Measurements from ENCODE around the gene SECISBP2L.
"Not testable (repeated sequence)": the region's sequence is repeated elsewhere in the genome, so short reads cannot be mapped to it uniquely, and the experiment has no call there.

SECISBP2L gene

GRCh38 chr15:48972750-48973503 lies 73.3 kb downstream of the SECISBP2L start:
- no peak for TF ChIP-seq FOXP2 (optimal IDR thresholded peaks at IDR 0.05; ENCODE audit: control extremely low read depth, extremely low read length, insufficient read depth)
- TF ChIP-seq EZH2 (IDR thresholded peaks at IDR 0.05): no peak
- TF ChIP-seq POLR2AphosphoS5 (IDR thresholded peaks at IDR 0.05; ENCODE audit: borderline replicate concordance, low read depth, low read length): no peak
- Histone ChIP-seq H3K9ac (ENCODE audit: insufficient read length) (no peak overlapping the region), H3K27ac (no peak overlapping the region), H3K9me3 (ENCODE audit: low read depth, low read length) (no peaks in the 10 kb centered on the region), H3K4me3 (no peak overlapping the region), H3K36me3 (ENCODE audit: insufficient read depth, low read length) (no peaks in the 10 kb centered on the region)
- DNase-seq (ENCODE audit: low read depth, low spot score): no peak

GRCh38 chr15:48970926-48971325 lies 75.3 kb downstream of the SECISBP2L start:
- not testable (repeated sequence) for H3K9me3 ChIP-seq (ENCODE audit: low read depth, low read length); H3K36me3 ChIP-seq (ENCODE audit: insufficient read depth, low read length); H3K4me3 ChIP-seq; H3K27ac ChIP-seq; H3K9ac ChIP-seq (ENCODE audit: insufficient read length); DNase-seq (ENCODE audit: low read depth, low spot score)

DNA sequence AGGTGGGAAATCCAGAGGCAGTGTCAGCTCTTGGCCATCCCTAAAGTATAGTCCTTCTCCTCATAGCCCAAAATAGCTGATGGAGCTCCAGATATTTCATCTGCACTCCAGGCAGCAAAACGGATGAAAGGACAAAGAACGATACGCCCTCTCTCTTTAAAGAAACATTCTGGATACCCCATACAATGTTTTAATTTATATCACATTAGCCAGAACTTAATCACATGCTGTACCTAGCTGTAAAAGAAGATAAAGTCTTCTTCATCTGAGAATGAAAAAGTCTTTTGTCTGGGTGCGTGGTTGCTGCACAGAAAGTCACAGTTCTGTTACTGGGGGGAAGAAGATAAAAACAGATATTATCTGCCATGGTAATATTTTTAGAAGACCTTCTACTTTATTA lies 78.2 kb downstream of the SECISBP2L start:
- no peak for DNase-seq (ENCODE audit: low read depth, low spot score)
- no peak overlapping the region for H3K4me3 ChIP-seq
- no peaks in the 10 kb centered on the region for H3K9me3 ChIP-seq (ENCODE audit: low read depth, low read length)
- H3K27ac ChIP-seq: no peak overlapping the region
- no peak overlapping the region for H3K9ac ChIP-seq (ENCODE audit: insufficient read length)
- no peaks in the 10 kb centered on the region for H3K36me3 ChIP-seq (ENCODE audit: insufficient read depth, low read length)
- no peak for TF ChIP-seq EZH2 (IDR thresholded peaks at IDR 0.05)

- no peak overlapping the region for H3K9ac ChIP-seq (ENCODE audit: insufficient read length)
These were observed 78.9 kb downstream of the SECISBP2L start for GRCh38 chr15:48967336-48967735.

GRCh38 chr15:48966595-48967301 lies 79.5 kb downstream of the SECISBP2L start:
- Histone ChIP-seq H3K9ac (ENCODE audit: insufficient read length) (no peak overlapping the region), H3K27ac (no peak overlapping the region), H3K9me3 (ENCODE audit: low read depth, low read length) (no peaks in the 10 kb centered on the region), H3K36me3 (ENCODE audit: insufficient read depth, low read length) (no peaks in the 10 kb centered on the region), H3K4me3 (no peak overlapping the region)
- TF ChIP-seq EZH2 (IDR thresholded peaks at IDR 0.05) (no peak), FOXP2 (optimal IDR thresholded peaks at IDR 0.05; ENCODE audit: control extremely low read depth, extremely low read length, insufficient read depth) (no peak), POLR2AphosphoS5 (IDR thresholded peaks at IDR 0.05; ENCODE audit: borderline replicate concordance, low read depth, low read length) (no peak)
- no peak for DNase-seq (ENCODE audit: low read depth, low spot score)

More at GRCh38 chr15:48967336-48967735, 78.9 kb downstream of the SECISBP2L start:
- TF ChIP-seq EZH2 (IDR thresholded peaks at IDR 0.05) (no peak), POLR2AphosphoS5 (IDR thresholded peaks at IDR 0.05; ENCODE audit: borderline replicate concordance, low read depth, low read length) (no peak)
- DNase-seq (ENCODE audit: low read depth, low spot score): no peak
- no peaks in the 10 kb centered on the region for H3K36me3 ChIP-seq (ENCODE audit: insufficient read depth, low read length)
- no peak overlapping the region for H3K4me3 ChIP-seq
- H3K27ac ChIP-seq: no peak overlapping the region
- H3K9me3 ChIP-seq (ENCODE audit: low read depth, low read length): no peaks in the 10 kb centered on the region

DNA sequence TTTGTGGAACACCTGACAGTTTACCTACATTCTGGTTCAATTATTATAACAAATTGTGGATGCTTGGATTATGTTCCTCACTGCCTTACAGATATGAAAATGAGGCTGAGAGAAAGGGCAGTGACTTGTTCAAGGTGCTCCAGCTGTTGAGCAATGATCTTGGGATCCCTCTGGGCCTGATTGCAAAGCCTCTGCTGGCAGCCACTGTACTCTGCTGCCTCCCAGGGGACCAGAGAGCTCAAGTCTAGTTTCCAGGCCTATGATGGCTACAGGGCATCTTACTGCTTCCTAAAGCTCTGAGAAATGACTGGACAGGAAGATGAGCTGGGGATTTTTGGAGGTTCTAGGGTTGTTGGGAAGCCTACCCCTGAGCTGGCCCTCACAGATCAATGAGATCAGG lies 80.3 kb downstream of the SECISBP2L start:
- Histone ChIP-seq H3K27ac (no peak overlapping the region), H3K36me3 (ENCODE audit: insufficient read depth, low read length) (no peaks in the 10 kb centered on the region), H3K9me3 (ENCODE audit: low read depth, low read length) (no peaks in the 10 kb centered on the region), H3K4me3 (no peak overlapping the region), H3K9ac (ENCODE audit: insufficient read length) (no peak overlapping the region)
- TF ChIP-seq POLR2AphosphoS5 (IDR thresholded peaks at IDR 0.05; ENCODE audit: borderline replicate concordance, low read depth, low read length): no peak
- no peak for TF ChIP-seq FOXP2 (optimal IDR thresholded peaks at IDR 0.05; ENCODE audit: control extremely low read depth, extremely low read length, insufficient read depth)
- TF ChIP-seq EZH2 (IDR thresholded peaks at IDR 0.05): no peak
- DNase-seq (ENCODE audit: low read depth, low spot score): no peak

DNA sequence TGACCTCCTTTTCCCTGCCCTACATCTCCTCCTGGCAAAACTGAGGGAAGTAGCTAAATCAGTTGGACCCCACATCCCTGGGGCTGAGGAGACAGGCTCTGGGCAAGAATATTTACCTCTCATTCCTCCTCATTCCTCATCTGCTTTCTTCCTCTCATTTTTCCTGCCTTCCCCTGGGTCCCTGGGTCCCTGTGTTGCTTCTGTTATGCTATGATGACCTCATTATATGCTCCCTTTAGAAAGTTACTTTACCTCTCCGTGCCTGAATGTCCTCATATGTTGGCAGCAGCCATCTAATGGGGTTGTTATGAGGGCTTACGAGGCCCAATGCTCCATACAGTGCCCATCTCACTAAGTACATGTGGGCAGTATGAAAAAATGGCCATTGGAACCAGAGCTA lies 81.3 kb downstream of the SECISBP2L start:
- no peak for DNase-seq (ENCODE audit: low read depth, low spot score)
- Histone ChIP-seq H3K9ac (ENCODE audit: insufficient read length) (no peak overlapping the region), H3K36me3 (ENCODE audit: insufficient read depth, low read length) (no peaks in the 10 kb centered on the region), H3K9me3 (ENCODE audit: low read depth, low read length) (no peaks in the 10 kb centered on the region), H3K4me3 (no peak overlapping the region), H3K27ac (no peak overlapping the region)
- no peak for TF ChIP-seq POLR2AphosphoS5 (IDR thresholded peaks at IDR 0.05; ENCODE audit: borderline replicate concordance, low read depth, low read length)
- TF ChIP-seq EZH2 (IDR thresholded peaks at IDR 0.05): no peak
- no peak for TF ChIP-seq FOXP2 (optimal IDR thresholded peaks at IDR 0.05; ENCODE audit: control extremely low read depth, extremely low read length, insufficient read depth)

GRCh38 chr15:48963524-48964113 lies 82.6 kb downstream of the SECISBP2L start, which contains the start of gene SHC4:
TSS of gene SHC4 (minus strand) at chr15:48963919. CDS start at chr15:48963015, 904 bp downstream.
- peak within 1 kb of the TSS; percentile 71 for H3K4me3 ChIP-seq
- TF ChIP-seq EZH2 (IDR thresholded peaks at IDR 0.05): no peak
- TF ChIP-seq POLR2AphosphoS5 (IDR thresholded peaks at IDR 0.05; ENCODE audit: borderline replicate concordance, low read depth, low read length): no peak
- TF ChIP-seq FOXP2 (optimal IDR thresholded peaks at IDR 0.05; ENCODE audit: control extremely low read depth, extremely low read length, insufficient read depth): no peak
- H3K27ac ChIP-seq: no peak within 1 kb of the TSS
- H3K9me3 ChIP-seq (ENCODE audit: low read depth, low read length): no peaks in the 10 kb centered on the region
- peak; percentile 69 for DNase-seq (ENCODE audit: low read depth, low spot score)
- H3K9ac ChIP-seq (ENCODE audit: insufficient read length): no peak within 1 kb of the TSS
- no peaks in the 10 kb centered on the region for H3K36me3 ChIP-seq (ENCODE audit: insufficient read depth, low read length)

Data from SK-N-MC (cell line).